Measurements from ENCODE around the gene RBM15B. TPM values are rescaled to one million over a fixed set of nuclear protein-coding genes. Genes with fewer than 3 reads are reported as not detected.

RBM15B gene
- total and polyA plus RNA-seq, 11 donors, result 4.0 to 21.5 (median 15.7) TPM

DNA sequence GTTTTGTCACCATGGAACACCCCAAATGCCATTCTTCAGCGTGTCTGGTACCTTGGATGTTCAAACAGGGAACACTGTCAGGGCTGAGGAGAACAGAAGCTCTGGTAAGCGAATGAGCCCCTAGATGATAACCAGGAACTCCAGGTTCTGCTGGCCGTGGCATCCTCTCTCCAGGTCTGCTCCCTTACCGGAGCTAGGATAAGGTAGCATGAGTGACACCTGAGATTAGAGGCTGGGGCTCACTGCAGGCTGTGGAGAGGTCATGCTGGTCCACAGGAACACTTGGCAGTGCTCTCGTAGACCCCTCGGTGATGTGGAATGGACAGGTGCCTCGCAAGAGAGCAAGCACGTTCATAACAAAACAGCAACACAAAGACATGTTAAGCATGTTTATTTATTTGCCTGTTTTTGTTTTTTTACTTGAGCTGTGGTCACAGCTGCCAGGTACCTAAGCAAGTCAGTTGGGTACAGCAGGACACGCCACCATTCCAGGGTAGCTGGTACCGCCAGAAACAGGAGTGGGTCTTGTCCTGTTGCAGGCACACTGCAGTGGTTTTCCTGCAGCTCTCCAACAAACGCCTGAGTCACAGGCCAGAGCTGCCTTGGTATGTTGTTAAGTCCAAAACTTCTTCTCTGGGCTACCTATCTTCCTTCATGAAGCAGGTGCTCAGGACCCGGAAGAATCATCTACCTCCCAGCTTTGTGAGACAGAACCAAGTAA, 4.6 kb downstream of the RBM15B start:
- peaks cover 0 to 83% (median 70%) of the 10 kb centered on the region in 9 donors for H3K36me3 ChIP-seq
- DNase-seq, result no peak
- no peak overlapping the region for H3K4me3 ChIP-seq
- H3K27ac ChIP-seq, result no peak overlapping the region
- H3K27me3 ChIP-seq, result no peaks in the 10 kb centered on the region
- no peaks in the 10 kb centered on the region for H3K9me3 ChIP-seq
- no peak for ATAC-seq
- intact Hi-C loops (cut with DNase I), result loop anchor here in 4 of 10 donors (10.0 kb wide), 3 partner anchors 99 to 279 kb away; partner anchors contain the start of gene TEX264 (in 3 of the 4)
- no peak for TF ChIP-seq POLR2A (IDR thresholded peaks at IDR 0.05)
- TF ChIP-seq, protein P1, sequence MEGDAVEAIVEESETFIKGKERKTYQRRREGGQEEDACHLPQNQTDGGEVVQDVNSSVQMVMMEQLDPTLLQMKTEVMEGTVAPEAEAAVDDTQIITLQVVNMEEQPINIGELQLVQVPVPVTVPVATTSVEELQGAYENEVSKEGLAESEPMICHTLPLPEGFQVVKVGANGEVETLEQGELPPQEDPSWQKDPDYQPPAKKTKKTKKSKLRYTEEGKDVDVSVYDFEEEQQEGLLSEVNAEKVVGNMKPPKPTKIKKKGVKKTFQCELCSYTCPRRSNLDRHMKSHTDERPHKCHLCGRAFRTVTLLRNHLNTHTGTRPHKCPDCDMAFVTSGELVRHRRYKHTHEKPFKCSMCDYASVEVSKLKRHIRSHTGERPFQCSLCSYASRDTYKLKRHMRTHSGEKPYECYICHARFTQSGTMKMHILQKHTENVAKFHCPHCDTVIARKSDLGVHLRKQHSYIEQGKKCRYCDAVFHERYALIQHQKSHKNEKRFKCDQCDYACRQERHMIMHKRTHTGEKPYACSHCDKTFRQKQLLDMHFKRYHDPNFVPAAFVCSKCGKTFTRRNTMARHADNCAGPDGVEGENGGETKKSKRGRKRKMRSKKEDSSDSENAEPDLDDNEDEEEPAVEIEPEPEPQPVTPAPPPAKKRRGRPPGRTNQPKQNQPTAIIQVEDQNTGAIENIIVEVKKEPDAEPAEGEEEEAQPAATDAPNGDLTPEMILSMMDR (IDR thresholded peaks at IDR 0.05), result no peak
- 71 to 76% (median 72%) methylated on average over 12 of the region's 12 CpGs for WGBS, 4 donors
- peaks cover 6 to 71% (median 54%) of the 10 kb centered on the region in 12 donors for H3K4me1 ChIP-seq

DNA sequence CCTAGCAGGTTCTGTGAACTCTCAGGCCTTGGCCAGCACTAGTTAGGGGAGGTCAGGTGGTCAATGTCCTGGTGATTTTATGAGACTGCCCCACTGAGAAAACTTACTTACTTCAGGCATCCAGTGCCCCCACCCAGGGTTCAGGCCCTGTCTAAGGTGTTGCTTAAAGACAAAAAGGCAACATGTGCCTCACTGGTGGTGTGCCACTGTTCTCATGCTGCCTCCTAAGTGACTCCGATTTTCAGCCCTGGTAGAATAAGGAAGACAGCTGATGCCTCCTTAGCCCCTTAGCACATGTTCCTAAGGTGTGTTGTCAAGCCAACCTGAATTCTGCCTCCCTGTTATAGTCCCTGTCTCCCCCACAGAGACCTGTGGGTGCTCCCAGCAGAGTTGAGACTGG, 5.3 kb downstream of the RBM15B start:
- ATAC-seq (peak in 1 of 4 donors; percentile 9), DNase-seq (no peak)
- H3K9me3 ChIP-seq, result no peaks in the 10 kb centered on the region
- TF ChIP-seq POLR2A (IDR thresholded peaks at IDR 0.05), result no peak
- TF ChIP-seq, protein P1 (IDR thresholded peaks at IDR 0.05), result no peak
- peaks cover 6 to 69% (median 52%) of the 10 kb centered on the region in 12 donors for H3K4me1 ChIP-seq
- no peaks in the 10 kb centered on the region for H3K27me3 ChIP-seq
- no peak overlapping the region for H3K4me3 ChIP-seq
- peaks cover 0 to 86% (median 72%) of the 10 kb centered on the region in 9 donors for H3K36me3 ChIP-seq
- WGBS, 4 donors, result 70 to 95% (median 85%) methylated on average over 1 of the region's 1 CpG
- peak overlapping the region in 1 of 12 donors; percentile 21 for H3K27ac ChIP-seq
- intact Hi-C loops (cut with DNase I), result loop anchor here in 4 of 10 donors (10.0 kb wide), 3 partner anchors 98 to 278 kb away; partner anchors contain the start of gene TEX264 (in 3 of the 4)

DNA sequence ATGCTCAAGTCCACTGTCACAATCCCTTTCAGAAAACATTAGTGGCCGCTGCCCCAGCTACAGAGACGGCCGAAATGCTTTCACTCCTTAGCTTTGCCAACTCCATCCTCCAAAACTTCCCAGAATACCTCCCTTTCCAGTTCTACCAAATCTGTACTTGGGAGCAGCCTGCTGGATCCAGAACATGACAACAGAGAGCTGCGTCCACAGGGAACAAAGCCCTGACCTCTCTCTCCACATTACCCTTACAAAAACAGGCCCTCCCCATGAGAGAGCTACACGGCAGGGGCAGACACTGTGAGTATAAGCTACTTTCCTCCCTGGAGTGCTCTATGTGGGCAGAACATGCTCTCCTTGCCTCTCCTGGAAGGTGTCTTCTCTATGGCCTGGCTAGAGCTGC, 6.3 kb downstream of the RBM15B start:
- H3K4me1 ChIP-seq, result peaks cover 4 to 64% (median 45%) of the 10 kb centered on the region in 12 donors
- no peak for DNase-seq
- TF ChIP-seq, protein P1 (IDR thresholded peaks at IDR 0.05), result no peak
- TF ChIP-seq POLR2A (IDR thresholded peaks at IDR 0.05), result no peak
- no peak overlapping the region for H3K4me3 ChIP-seq
- H3K27me3 ChIP-seq, result no peaks in the 10 kb centered on the region
- no peaks in the 10 kb centered on the region for H3K9me3 ChIP-seq
- WGBS, 4 donors, result 49 to 67% (median 62%) methylated on average over 5 of the region's 5 CpGs
- H3K27ac ChIP-seq, result peak overlapping the region in 3 of 12 donors; percentile 0 to 21 (median 12)
- intact Hi-C loops (cut with DNase I), result loop anchor here in 4 of 10 donors (10.0 kb wide), 3 partner anchors 97 to 277 kb away; partner anchors contain the start of gene TEX264 (in 3 of the 4)
- ATAC-seq, result peak in 1 of 4 donors; percentile 25
- peaks cover 0 to 91% (median 76%) of the 10 kb centered on the region in 9 donors for H3K36me3 ChIP-seq

DNA sequence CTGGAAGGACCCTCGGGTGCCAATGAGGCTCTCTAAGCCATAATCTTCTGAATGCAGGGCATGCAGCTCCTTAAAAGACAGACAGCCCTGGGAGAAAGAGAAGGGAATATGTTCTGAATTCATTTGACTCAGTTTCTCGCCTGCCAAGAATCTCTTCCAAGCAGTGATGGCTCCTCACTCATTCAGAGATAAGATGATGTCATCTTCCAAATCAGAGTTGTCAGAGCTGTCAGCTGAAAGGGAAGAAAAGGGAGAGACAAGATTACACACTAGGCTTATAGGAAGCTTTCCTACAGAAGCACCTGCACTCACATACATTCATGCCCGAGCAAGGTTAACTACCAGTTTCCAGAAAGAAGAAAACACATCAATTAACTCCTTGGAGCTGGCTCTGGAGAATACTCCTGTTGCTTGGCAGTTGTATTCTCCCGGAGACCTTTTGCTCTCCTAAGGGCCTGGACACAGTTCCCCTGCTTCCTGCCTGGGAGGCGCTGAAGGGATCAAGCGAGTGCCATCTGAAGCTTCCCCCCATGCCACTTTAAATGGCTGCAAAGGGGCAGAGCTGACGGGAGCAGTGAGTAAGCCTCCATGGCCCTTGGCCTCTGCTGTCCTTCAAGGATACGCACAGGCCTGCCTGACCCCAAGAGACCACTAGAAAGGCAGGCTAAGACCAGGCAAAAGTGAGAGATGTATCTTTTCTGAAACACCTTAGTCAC, 7.7 kb downstream of the RBM15B start:
- Histone ChIP-seq H3K9me3 (no peaks in the 10 kb centered on the region), H3K36me3 (peaks cover 0 to 87% (median 76%) of the 10 kb centered on the region in 9 donors), H3K4me3 (no peak overlapping the region), H3K27ac (no peak overlapping the region), H3K27me3 (no peaks in the 10 kb centered on the region), H3K4me1 (peaks cover 0 to 59% (median 32%) of the 10 kb centered on the region in 12 donors)
- DNase-seq (no peak), ATAC-seq (no peak)
- whole genome bisulfite sequencing, 4 donors, result 55 to 70% (median 67%) methylated on average over 8 of the region's 8 CpGs
- TF ChIP-seq POLR2A (IDR thresholded peaks at IDR 0.05), result no peak
- TF ChIP-seq, protein P1 (IDR thresholded peaks at IDR 0.05), result no peak
- intact Hi-C loops (cut with DNase I), result loop anchor here in 4 of 10 donors (10.0 kb wide), 3 partner anchors 96 to 276 kb away; partner anchors contain the start of gene TEX264 (in 3 of the 4)

All from heart left ventricle (tissue), 16 donors.